ENCODE results near the gene LCE1C.

DNA sequence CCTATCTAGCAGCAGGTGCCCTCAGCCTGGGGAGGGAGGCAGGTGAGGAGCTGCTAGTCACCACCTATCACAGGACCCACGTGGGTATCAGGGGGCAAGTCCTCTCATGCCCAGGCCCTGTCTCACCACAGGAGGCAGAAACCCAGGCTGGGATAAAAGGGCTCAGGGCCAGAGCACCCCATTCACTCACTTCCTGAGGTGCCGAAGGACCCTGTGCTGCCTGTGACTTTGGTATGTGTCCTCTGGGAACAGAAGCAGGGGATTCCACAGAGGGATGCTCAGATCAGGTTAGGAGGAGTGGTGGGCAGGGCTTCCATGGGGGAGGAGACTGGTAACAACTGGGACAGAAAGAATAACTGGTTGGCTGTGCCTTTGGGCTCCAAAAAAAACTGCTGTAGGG lies 20.4 kb downstream of the LCE1C start, which contains the start of gene LCE1E:
- TF ChIP-seq POLR2A (IDR thresholded peaks at IDR 0.05): no peak
- TF ChIP-seq, protein P1, sequence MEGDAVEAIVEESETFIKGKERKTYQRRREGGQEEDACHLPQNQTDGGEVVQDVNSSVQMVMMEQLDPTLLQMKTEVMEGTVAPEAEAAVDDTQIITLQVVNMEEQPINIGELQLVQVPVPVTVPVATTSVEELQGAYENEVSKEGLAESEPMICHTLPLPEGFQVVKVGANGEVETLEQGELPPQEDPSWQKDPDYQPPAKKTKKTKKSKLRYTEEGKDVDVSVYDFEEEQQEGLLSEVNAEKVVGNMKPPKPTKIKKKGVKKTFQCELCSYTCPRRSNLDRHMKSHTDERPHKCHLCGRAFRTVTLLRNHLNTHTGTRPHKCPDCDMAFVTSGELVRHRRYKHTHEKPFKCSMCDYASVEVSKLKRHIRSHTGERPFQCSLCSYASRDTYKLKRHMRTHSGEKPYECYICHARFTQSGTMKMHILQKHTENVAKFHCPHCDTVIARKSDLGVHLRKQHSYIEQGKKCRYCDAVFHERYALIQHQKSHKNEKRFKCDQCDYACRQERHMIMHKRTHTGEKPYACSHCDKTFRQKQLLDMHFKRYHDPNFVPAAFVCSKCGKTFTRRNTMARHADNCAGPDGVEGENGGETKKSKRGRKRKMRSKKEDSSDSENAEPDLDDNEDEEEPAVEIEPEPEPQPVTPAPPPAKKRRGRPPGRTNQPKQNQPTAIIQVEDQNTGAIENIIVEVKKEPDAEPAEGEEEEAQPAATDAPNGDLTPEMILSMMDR (IDR thresholded peaks at IDR 0.05): no peak
